ENCODE results near the gene UGT2B15.
"Not testable (repeated sequence)": the region's sequence is repeated elsewhere in the genome, so short reads cannot be mapped to it uniquely, and the experiment has no call there.

UGT2B15 gene

GRCh38 chr4:68655764-68656444, 14.5 kb downstream of the UGT2B15 start:
- Histone ChIP-seq H3K4me3 (replicated peaks; ENCODE audit: low read depth, low read length) (no peak overlapping the region), H3K36me3 (ENCODE audit: control insufficient read depth, insufficient read depth, low read length) (no peaks in the 10 kb centered on the region), H3K27me3 (replicated peaks; ENCODE audit: control insufficient read depth, insufficient read depth, low read length) (no peaks in the 10 kb centered on the region)
- no peak for DNase-seq (ENCODE audit: extremely low read depth, insufficient read length)
- TF ChIP-seq CTCF (IDR thresholded peaks at IDR 0.05; ENCODE audit: insufficient read depth, low read length, poor library complexity, severe bottlenecking) = no peak

- H3K27me3 ChIP-seq (replicated peaks; ENCODE audit: control insufficient read depth, insufficient read depth, low read length) = no peaks in the 10 kb centered on the region
- no peak for TF ChIP-seq CTCF (IDR thresholded peaks at IDR 0.05; ENCODE audit: insufficient read depth, low read length, poor library complexity, severe bottlenecking)
- no peak for DNase-seq (ENCODE audit: extremely low read depth, insufficient read length)
- H3K36me3 ChIP-seq (ENCODE audit: control insufficient read depth, insufficient read depth, low read length) = no peaks in the 10 kb centered on the region
- no peak overlapping the region for H3K4me3 ChIP-seq (replicated peaks; ENCODE audit: low read depth, low read length)
These were observed 15.3 kb downstream of the UGT2B15 start for GRCh38 chr4:68654946-68655721.

- no peaks in the 10 kb centered on the region for H3K27me3 ChIP-seq (replicated peaks; ENCODE audit: control insufficient read depth, insufficient read depth, low read length)
- no peaks in the 10 kb centered on the region for H3K36me3 ChIP-seq (ENCODE audit: control insufficient read depth, insufficient read depth, low read length)
- no peak for TF ChIP-seq CTCF (IDR thresholded peaks at IDR 0.05; ENCODE audit: insufficient read depth, low read length, poor library complexity, severe bottlenecking)
- DNase-seq (ENCODE audit: extremely low read depth, insufficient read length) = no peak
- no peak overlapping the region for H3K4me3 ChIP-seq (replicated peaks; ENCODE audit: low read depth, low read length)
These were observed 18.5 kb downstream of the UGT2B15 start for GRCh38 chr4:68651932-68652331.

GRCh38 chr4:68630371-68630770, 40.1 kb downstream of the UGT2B15 start:
- TF ChIP-seq CTCF (IDR thresholded peaks at IDR 0.05; ENCODE audit: insufficient read depth, low read length, poor library complexity, severe bottlenecking) = no peak
- Histone ChIP-seq H3K36me3 (ENCODE audit: control insufficient read depth, insufficient read depth, low read length) (no peaks in the 10 kb centered on the region), H3K27me3 (replicated peaks; ENCODE audit: control insufficient read depth, insufficient read depth, low read length) (no peaks in the 10 kb centered on the region), H3K4me3 (replicated peaks; ENCODE audit: low read depth, low read length) (no peak overlapping the region)
- no peak for DNase-seq (ENCODE audit: extremely low read depth, insufficient read length)

DNA sequence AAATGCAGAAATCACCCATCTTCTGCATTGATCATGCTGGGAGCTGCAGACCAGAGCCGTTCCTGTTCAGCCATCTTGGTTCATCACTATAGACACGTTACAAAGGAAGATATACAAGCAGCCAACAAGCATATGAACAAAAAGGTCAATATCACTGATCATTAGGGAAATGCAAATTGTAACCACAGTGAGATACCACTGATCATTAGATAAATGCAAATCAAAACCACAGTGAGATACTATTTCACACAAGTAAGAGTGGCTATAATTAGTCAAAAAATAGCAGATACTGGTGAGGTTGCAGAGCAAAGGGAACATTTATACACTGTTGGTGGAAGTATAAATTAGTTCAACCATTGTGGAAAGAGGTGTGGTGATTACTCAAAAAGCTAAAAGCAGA, 47.7 kb downstream of the UGT2B15 start:
- DNase-seq (ENCODE audit: extremely low read depth, insufficient read length) = not testable (repeated sequence)

GRCh38 chr4:68617003-68617698, 53.3 kb downstream of the UGT2B15 start:
- no peak overlapping the region for H3K4me3 ChIP-seq (replicated peaks; ENCODE audit: low read depth, low read length)
- no peak for TF ChIP-seq CTCF (IDR thresholded peaks at IDR 0.05; ENCODE audit: insufficient read depth, low read length, poor library complexity, severe bottlenecking)
- no peaks in the 10 kb centered on the region for H3K27me3 ChIP-seq (replicated peaks; ENCODE audit: control insufficient read depth, insufficient read depth, low read length)
- DNase-seq (ENCODE audit: extremely low read depth, insufficient read length) = no peak
- no peaks in the 10 kb centered on the region for H3K36me3 ChIP-seq (ENCODE audit: control insufficient read depth, insufficient read depth, low read length)

More for the DNA sequence above, 47.7 kb downstream of the UGT2B15 start:
- not testable (repeated sequence) for H3K27me3 ChIP-seq (replicated peaks; ENCODE audit: control insufficient read depth, insufficient read depth, low read length); H3K4me3 ChIP-seq (replicated peaks; ENCODE audit: low read depth, low read length); H3K36me3 ChIP-seq (ENCODE audit: control insufficient read depth, insufficient read depth, low read length)

Data from GM06990 (cell line).